IMR-90 (cell line): ENCODE measurements around the gene CFAP299. TPM values are rescaled to one million over a fixed set of nuclear protein-coding genes. Genes with fewer than 3 reads are reported as not detected.

Experiments
- ATAC-seq: fragments of 200-7000 bp; cut with Tn5 transposase; 2 replicates; pipeline ENCODE4 v1.9.1; 2020; ENCODE audit warnings: low read depth, mild to moderate bottlenecking, moderate library complexity
- BruUV-seq: library from RNA; stranded (reverse); fragments of 400-500 nt; replicated peaks from 2 replicates; lab custom pipeline; 2021; lab: Mats Ljungman, UMichigan
- CTCF ChIA-PET: fragments of 300-600 bp; formaldehyde crosslinking; extraction: SDS; loops from one replicate; lab custom pipeline; 2021; ENCODE audit warnings: antibody characterized with exemption; lab: Yijun Ruan, JAX
- POLR2A ChIA-PET: fragments of 300-600 bp; sonication (Branson Sonifier 250); formaldehyde crosslinking; loops from one replicate; lab custom pipeline; 2022; ENCODE audit warnings: antibody characterized with exemption; ENCODE audit not compliant: unreplicated experiment; lab: Charles Lee
- DNase-seq: peaks from one replicate; pipeline ENCODE4 v3.0.0; 2013
- H2AFZ ChIP-seq: replicated peaks from 2 replicates; pipeline ENCODE3; 2013; ENCODE audit warnings: low read length, mild to moderate bottlenecking; ENCODE audit not compliant: poor library complexity
- H2AK5ac ChIP-seq: 2 replicates; pipeline ENCODE4 v1.6.1; 2013; ENCODE audit warnings: low read depth, low read length, inconsistent platforms
- H2AK9ac ChIP-seq: replicated peaks from 2 replicates; pipeline ENCODE3; 2013; ENCODE audit warnings: mild to moderate bottlenecking, low read depth, low read length, moderate library complexity; ENCODE audit not compliant: poor library complexity
- H2BK120ac ChIP-seq: 2 replicates; pipeline ENCODE4 v1.6.1; 2013; ENCODE audit warnings: low read depth, low read length, inconsistent platforms
- H2BK15ac ChIP-seq: 3 replicates; pipeline ENCODE4 v1.6.1; 2013; ENCODE audit warnings: low read depth, low read length, inconsistent platforms
- H2BK20ac ChIP-seq: 2 replicates; pipeline ENCODE4 v1.6.1; 2013; ENCODE audit warnings: low read depth, mild to moderate bottlenecking, inconsistent platforms, low read length, moderate library complexity
- H2BK5ac ChIP-seq: 2 replicates; pipeline ENCODE4 v1.6.1; 2013; ENCODE audit warnings: mild to moderate bottlenecking, low read depth, low read length, inconsistent platforms; ENCODE audit not compliant: poor library complexity, severe bottlenecking
- H3K14ac ChIP-seq: replicated peaks from 2 replicates; pipeline ENCODE4 v1.6.1; 2013; ENCODE audit warnings: low read depth, low read length, inconsistent platforms
- H3K18ac ChIP-seq: 2 replicates; pipeline ENCODE4 v1.6.1; 2013; ENCODE audit warnings: low read depth, low read length, control low read depth
- H3K23ac ChIP-seq: 2 replicates; pipeline ENCODE4 v1.6.1; 2013; ENCODE audit warnings: low read depth, low read length, inconsistent platforms
- H3K27ac ChIP-seq: 2 replicates; pipeline ENCODE4 v1.5.1; 2013; ENCODE audit warnings: mild to moderate bottlenecking, control low read depth, low read length; ENCODE audit not compliant: insufficient read depth
- H3K27me3 ChIP-seq: 2 replicates; pipeline ENCODE4 v1.6.1; 2013; ENCODE audit warnings: low read length; ENCODE audit not compliant: control insufficient read depth, insufficient read depth
- H3K36me3 ChIP-seq: 2 replicates; pipeline ENCODE4 v1.6.1; 2013; ENCODE audit warnings: low read length, mixed read lengths; ENCODE audit not compliant: control insufficient read depth, insufficient read depth
- H3K4ac ChIP-seq: 2 replicates; pipeline ENCODE4 v1.6.1; 2013; ENCODE audit warnings: low read depth, low read length, inconsistent platforms
- H3K4me1 ChIP-seq: 2 replicates; pipeline ENCODE4 v1.6.1; 2013; ENCODE audit warnings: low read length, mixed read lengths; ENCODE audit not compliant: control insufficient read depth, insufficient read depth
- H3K4me2 ChIP-seq: 2 replicates; pipeline ENCODE4 v1.6.1; 2013; ENCODE audit warnings: low read depth, mild to moderate bottlenecking, control low read depth, low read length, moderate library complexity
- H3K4me3 ChIP-seq: 2 replicates; pipeline ENCODE4 v1.5.1; 2013; ENCODE audit warnings: low read depth, mild to moderate bottlenecking, control low read depth, low read length, moderate library complexity; ENCODE audit not compliant: insufficient read depth
- H3K56ac ChIP-seq: 2 replicates; pipeline ENCODE4 v1.6.1; 2013; ENCODE audit warnings: low read length, inconsistent platforms; ENCODE audit not compliant: insufficient read depth; ENCODE audit errors: extremely low read depth
- H3K79me1 ChIP-seq, 2 experiments: 2 replicates each; pipeline ENCODE4 v1.6.1; 2013; ENCODE audit warnings: low read length in 2 of 2, inconsistent platforms in 1 of 2, low read depth in 1 of 2
- H3K9ac ChIP-seq: 2 replicates; pipeline ENCODE4 v1.6.1; 2013; ENCODE audit warnings: low read depth, low read length, control low read depth
- H3K9me1 ChIP-seq: 2 replicates; pipeline ENCODE4 v1.6.1; 2013; ENCODE audit warnings: low read length, inconsistent platforms; ENCODE audit not compliant: insufficient read depth
- H3K9me3 ChIP-seq: 2 replicates; pipeline ENCODE4 v1.6.1; 2013; ENCODE audit warnings: low read length; ENCODE audit not compliant: control insufficient read depth, insufficient read depth
- H4K20me1 ChIP-seq: 2 replicates; pipeline ENCODE4 v1.6.1; 2013; ENCODE audit warnings: low read length, inconsistent platforms; ENCODE audit not compliant: insufficient read depth
- H4K5ac ChIP-seq: 2 replicates; pipeline ENCODE4 v1.6.1; 2013; ENCODE audit warnings: mild to moderate bottlenecking, low read depth, low read length, control low read depth
- H4K8ac ChIP-seq, 2 experiments: 2 replicates each; pipeline ENCODE4 v1.6.1; 2013; ENCODE audit warnings: low read depth in 2 of 2, low read length in 2 of 2, control low read depth in 1 of 2, inconsistent platforms in 1 of 2
- H4K91ac ChIP-seq: 2 replicates; pipeline ENCODE4 v1.6.1; 2013; ENCODE audit warnings: low read depth, low read length, inconsistent platforms; ENCODE audit not compliant: insufficient read depth
- ELK1 ChIP-seq: fragments of 150-350 bp; IDR thresholded peaks from 2 replicates; pipeline ENCODE4 v1.6.1; 2016; ENCODE audit warnings: low read depth, mild to moderate bottlenecking, low read length, moderate library complexity, borderline replicate concordance
- FOS ChIP-seq: fragments of 150-350 bp; IDR thresholded peaks from 2 replicates; pipeline ENCODE4 v1.6.1; 2016; ENCODE audit warnings: low read depth, low read length
- POLR2A ChIP-seq: IDR thresholded peaks from 2 replicates; pipeline ENCODE4 v1.6.1; 2012; ENCODE audit warnings: mild to moderate bottlenecking, low read depth, low read length
- WGBS, 2 experiments: methylation state at CpG; one replicate each; pipeline versions ENCODE4 v1.1.5 to v1.1.7; 2013; ENCODE audit warnings: missing lambda C conversion rate in 2 of 2; ENCODE audit not compliant: insufficient read length in 1 of 2; ENCODE audit errors: extremely low coverage in 2 of 2; 5-methylcytosine and 5-hydroxymethylcytosine counted together
- dilution Hi-C: fragments of 300-500 bp; cut with HindIII; formaldehyde crosslinking; loops from one replicate; pipeline ENCODE4 v1.14.3; 2018; ENCODE audit warnings: low sequenced_read_pairs; ENCODE audit not compliant: unreplicated experiment
- in situ Hi-C: fragments of 300-500 bp; cut with MboI; formaldehyde crosslinking; loops from 3 replicates; pipeline ENCODE4 v1.14.3; 2019; ENCODE audit warnings: low sequenced_read_pairs, inconsistent platforms, mixed read lengths
- intact Hi-C: fragments of 100-400 bp; cut with micrococcal nuclease; formaldehyde crosslinking; loops from 2 replicates; pipeline ENCODE4 v1.10.0; 2022
- polyA plus RNA-seq, 3 experiments: library from polyadenylated mRNA; depleted of rRNA; stranded (reverse); fragments of >200 nt; gene quantifications; 2 replicates each; pipeline ENCODE4 v1.2.3, GENCODE V29; 2012; ENCODE audit warnings: low replicate concordance in 1 of 3
- total RNA-seq: library from RNA; depleted of rRNA; stranded (reverse); fragments of >200 nt; gene quantifications from 2 replicates; pipeline ENCODE4 v1.2.3, GENCODE V29; 2012

Gene CFAP299
- total and polyA plus RNA-seq, 2 of the 4 experiments (the other 2 are of a cell fraction): 1.0 to 1.1 TPM

GRCh38 chr4:80717204-80717603, 381.7 kb downstream of the CFAP299 start:
- no CpG with 5 or more reads among the region's 2 CpGs for WGBS, 2 experiments
- H2AK9ac ChIP-seq: no peak overlapping the region
- H3K36me3 ChIP-seq: no peaks in the 10 kb centered on the region
- no peak overlapping the region for H2BK5ac ChIP-seq
- H3K14ac ChIP-seq: no peak overlapping the region
- no peak overlapping the region for H3K27ac ChIP-seq
- ATAC-seq (no peak), DNase-seq (no peak)
- H3K4me2 ChIP-seq: no peak overlapping the region
- no peak overlapping the region for H3K56ac ChIP-seq
- H3K9me3 ChIP-seq: no peaks in the 10 kb centered on the region; the same call in 1 of the 2 replicates
- H3K27me3 ChIP-seq: no peaks in the 10 kb centered on the region
- no peaks in the 10 kb centered on the region for H3K4me1 ChIP-seq
- POLR2A ChIA-PET: no interaction called here
- no peak overlapping the region for H4K91ac ChIP-seq
- TF ChIP-seq FOS (no peak), ELK1 (no peak), POLR2A (no peak)
- H2BK120ac ChIP-seq: no peak overlapping the region
- H4K20me1 ChIP-seq: no peaks in the 10 kb centered on the region
- CTCF ChIA-PET: no interaction called here
- no peaks in the 10 kb centered on the region for H3K79me1 ChIP-seq
- no peak overlapping the region for H3K4me3 ChIP-seq
- H2AFZ ChIP-seq: no peak overlapping the region
- no peak overlapping the region for H2AK5ac ChIP-seq
- no peak overlapping the region for H2BK20ac ChIP-seq
- no peak overlapping the region for H3K4ac ChIP-seq
- no peak overlapping the region for H3K23ac ChIP-seq
- dilution Hi-C loops: no loop called here
- intact Hi-C loops: no loop called here
- H3K18ac ChIP-seq: no peak overlapping the region
- H2BK15ac ChIP-seq: no peak overlapping the region
- BruUV-seq: no TSS peak
- in situ Hi-C loops: no loop called here
- H4K8ac ChIP-seq: no peak overlapping the region
- H4K5ac ChIP-seq: no peak overlapping the region
- no peaks in the 10 kb centered on the region for H3K9me1 ChIP-seq
- H3K9ac ChIP-seq: no peak overlapping the region
